ENCODE measurements around the gene NT5M.

DNA sequence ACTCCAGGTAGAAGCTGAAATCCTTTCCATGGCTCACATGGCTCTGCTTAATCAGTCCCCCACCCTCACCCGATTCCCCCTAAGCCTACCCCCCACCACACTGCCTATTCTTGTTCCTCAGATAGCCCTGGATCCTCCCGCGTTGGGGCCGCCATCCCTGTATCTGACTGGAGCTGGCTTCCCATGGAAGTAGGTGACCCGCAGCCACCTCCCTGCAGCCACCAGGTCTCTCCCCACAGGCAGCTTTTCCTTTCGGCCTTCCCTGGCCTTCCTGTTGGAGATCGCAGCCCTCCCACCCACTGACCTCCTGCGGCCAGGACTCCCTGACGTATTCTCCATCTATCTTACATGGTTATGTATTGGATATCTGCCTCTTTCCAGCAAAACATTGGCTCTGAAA lies 91.3 kb downstream of the NT5M start:
- no peak for TF ChIP-seq ZFX (IDR thresholded peaks at IDR 0.05)
- TF ChIP-seq, protein P1, sequence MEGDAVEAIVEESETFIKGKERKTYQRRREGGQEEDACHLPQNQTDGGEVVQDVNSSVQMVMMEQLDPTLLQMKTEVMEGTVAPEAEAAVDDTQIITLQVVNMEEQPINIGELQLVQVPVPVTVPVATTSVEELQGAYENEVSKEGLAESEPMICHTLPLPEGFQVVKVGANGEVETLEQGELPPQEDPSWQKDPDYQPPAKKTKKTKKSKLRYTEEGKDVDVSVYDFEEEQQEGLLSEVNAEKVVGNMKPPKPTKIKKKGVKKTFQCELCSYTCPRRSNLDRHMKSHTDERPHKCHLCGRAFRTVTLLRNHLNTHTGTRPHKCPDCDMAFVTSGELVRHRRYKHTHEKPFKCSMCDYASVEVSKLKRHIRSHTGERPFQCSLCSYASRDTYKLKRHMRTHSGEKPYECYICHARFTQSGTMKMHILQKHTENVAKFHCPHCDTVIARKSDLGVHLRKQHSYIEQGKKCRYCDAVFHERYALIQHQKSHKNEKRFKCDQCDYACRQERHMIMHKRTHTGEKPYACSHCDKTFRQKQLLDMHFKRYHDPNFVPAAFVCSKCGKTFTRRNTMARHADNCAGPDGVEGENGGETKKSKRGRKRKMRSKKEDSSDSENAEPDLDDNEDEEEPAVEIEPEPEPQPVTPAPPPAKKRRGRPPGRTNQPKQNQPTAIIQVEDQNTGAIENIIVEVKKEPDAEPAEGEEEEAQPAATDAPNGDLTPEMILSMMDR (conservative IDR thresholded peaks at IDR 0.05): no peak
